Activated B cell treated with CpG ODN at 0.5 μM for 24 hours (primary cell): Measurements from ENCODE around the gene RNF135. TPM values are rescaled to one million over a fixed set of nuclear protein-coding genes. Genes with fewer than 3 reads are reported as not detected.

Experiments
- ATAC-seq: fragments of 200-7000 bp; cut with Tn5 transposase; one replicate; pipeline ENCODE4 v1.10.0; 2021; ENCODE audit warnings: low read depth, mild to moderate bottlenecking, moderate library complexity
- CTCF ChIA-PET: fragments of 350-600 bp; sonication (Branson Sonifier 250); formaldehyde crosslinking; loops from one replicate; lab custom pipeline; 2021; ENCODE audit warnings: antibody characterized with exemption; lab: Charles Lee
- POLR2A ChIA-PET: fragments of 350-600 bp; sonication (Branson Sonifier 250); formaldehyde crosslinking; loops from one replicate; lab custom pipeline; 2021; ENCODE audit warnings: antibody characterized with exemption; lab: Charles Lee
- DNase-seq: peaks from one replicate; pipeline ENCODE4 v3.0.0; 2022
- H3K27ac Mint-ChIP-seq: one replicate; pipeline ENCODE4 v1.8.0; 2020; ENCODE audit warnings: mixed read lengths
- H3K27me3 Mint-ChIP-seq: one replicate; pipeline ENCODE4 v1.8.0; 2021; ENCODE audit warnings: mixed read lengths
- H3K36me3 Mint-ChIP-seq: one replicate; pipeline ENCODE4 v1.8.0; 2021; ENCODE audit warnings: low read depth, mixed read lengths
- H3K4me1 Mint-ChIP-seq: one replicate; pipeline ENCODE4 v1.8.0; 2021; ENCODE audit warnings: mixed read lengths
- H3K4me3 Mint-ChIP-seq: one replicate; pipeline ENCODE4 v1.8.0; 2020; ENCODE audit warnings: mild to moderate bottlenecking, mixed read lengths
- H3K9me3 Mint-ChIP-seq: one replicate; pipeline ENCODE4 v1.8.0; 2020; ENCODE audit warnings: mixed read lengths
- intact Hi-C: fragments of 100-400 bp; cut with micrococcal nuclease; formaldehyde crosslinking; loops from one replicate; pipeline ENCODE4 v1.15.1; 2024
- total RNA-seq: library from RNA; stranded (reverse); gene quantifications from 2 replicates; pipeline ENCODE4 v1.2.3, GENCODE V29; 2022
- TF ChIP-seq, protein P1 (sequence below): fragments of 200-600 bp; IDR thresholded peaks from one replicate; pipeline ENCODE4 v1.8.0; 2022; ENCODE audit warnings: antibody characterized with exemption, mild to moderate bottlenecking

The RNF135 gene
- total RNA-seq, 1 donor from 2014 or later = 18.5 TPM

DNA sequence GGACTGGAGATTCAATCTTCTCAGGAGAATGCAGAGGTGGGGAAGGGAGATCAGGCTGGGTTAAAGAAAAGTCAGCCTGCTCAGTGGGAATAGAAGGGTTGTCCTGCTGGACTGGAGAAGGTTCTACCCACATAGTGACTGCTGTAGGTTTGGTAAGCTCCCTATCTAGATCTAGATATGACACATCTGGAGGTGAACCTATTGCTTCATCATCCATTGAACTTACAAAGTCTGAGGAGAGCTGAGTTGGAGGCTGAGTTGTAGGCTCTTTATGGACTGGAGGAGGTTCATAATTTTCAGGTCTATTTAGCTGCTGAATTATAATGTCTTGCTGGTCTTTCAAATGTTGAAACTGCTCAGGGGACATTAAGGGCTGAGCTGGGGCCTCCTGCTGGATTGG is 77.9 kb downstream of the RNF135 start:
- Mint-ChIP-seq H3K27me3 (no peaks in the 10 kb centered on the region), H3K4me1 (no peaks in the 10 kb centered on the region), H3K4me3 (no peak overlapping the region), H3K27ac (no peak overlapping the region), H3K9me3 (no peaks in the 10 kb centered on the region), H3K36me3 (no peaks in the 10 kb centered on the region)
- TF ChIP-seq, protein P1, sequence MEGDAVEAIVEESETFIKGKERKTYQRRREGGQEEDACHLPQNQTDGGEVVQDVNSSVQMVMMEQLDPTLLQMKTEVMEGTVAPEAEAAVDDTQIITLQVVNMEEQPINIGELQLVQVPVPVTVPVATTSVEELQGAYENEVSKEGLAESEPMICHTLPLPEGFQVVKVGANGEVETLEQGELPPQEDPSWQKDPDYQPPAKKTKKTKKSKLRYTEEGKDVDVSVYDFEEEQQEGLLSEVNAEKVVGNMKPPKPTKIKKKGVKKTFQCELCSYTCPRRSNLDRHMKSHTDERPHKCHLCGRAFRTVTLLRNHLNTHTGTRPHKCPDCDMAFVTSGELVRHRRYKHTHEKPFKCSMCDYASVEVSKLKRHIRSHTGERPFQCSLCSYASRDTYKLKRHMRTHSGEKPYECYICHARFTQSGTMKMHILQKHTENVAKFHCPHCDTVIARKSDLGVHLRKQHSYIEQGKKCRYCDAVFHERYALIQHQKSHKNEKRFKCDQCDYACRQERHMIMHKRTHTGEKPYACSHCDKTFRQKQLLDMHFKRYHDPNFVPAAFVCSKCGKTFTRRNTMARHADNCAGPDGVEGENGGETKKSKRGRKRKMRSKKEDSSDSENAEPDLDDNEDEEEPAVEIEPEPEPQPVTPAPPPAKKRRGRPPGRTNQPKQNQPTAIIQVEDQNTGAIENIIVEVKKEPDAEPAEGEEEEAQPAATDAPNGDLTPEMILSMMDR = no peak
- no peak for ATAC-seq
- no peak for DNase-seq
- CTCF ChIA-PET = interaction anchor here (0.9 kb wide), 1 partner anchor 40 kb away, joined by 3 read pairs; no protein-coding TSS in a partner anchor
- POLR2A ChIA-PET = no interaction called here
- intact Hi-C loops = no loop called here

Other genes with a start within 250 kb of the RNF135 start
- 53.5 and 54.9 TPM in 2 replicates for gene CRLF3, start 146.3 kb upstream of the RNF135 start, total RNA-seq
- gene ATAD5, start 139.1 kb upstream of the RNF135 start, total RNA-seq = 6.6 and 8.7 TPM in 2 replicates
- gene TEFM, start 64.8 kb upstream of the RNF135 start, total RNA-seq = 23.0 and 25.2 TPM in 2 replicates
- gene ADAP2, start 49.1 kb upstream of the RNF135 start, total RNA-seq = 16.0 and 16.9 TPM in 2 replicates
- gene NF1, start 123.9 kb downstream of the RNF135 start, total RNA-seq = 27.3 and 27.4 TPM in 2 replicates